Fibroblast of lung (primary cell): ENCODE data around the gene CTSE.

ENCODE experiments used
- CTCF ChIP-seq, 2 donors: IDR thresholded peaks in 1 of 2; conservative IDR thresholded peaks in 1 of 2; 1 replicate in 1 of 2; 2 replicates in 1 of 2; pipeline ENCODE4 v1.5.1; 2011 to 2012; ENCODE audit warnings: low read length in 2 of 2, control low read depth in 1 of 2, inconsistent platforms in 1 of 2, low read depth in 1 of 2, mild to moderate bottlenecking in 1 of 2
- EZH2 ChIP-seq: IDR thresholded peaks from 2 replicates; pipeline ENCODE4 v1.5.1; 2012; ENCODE audit warnings: low read length, control low read depth, mild to moderate bottlenecking; ENCODE audit errors: missing control alignments

GRCh38 chr1:206001476-206001888 lies 22.2 kb downstream of the CTSE start:
- TF ChIP-seq CTCF (conservative IDR thresholded peaks at IDR 0.05 in 1 of 2, IDR thresholded peaks at IDR 0.05 in 1 of 2; ENCODE audit: low read depth in 1 of 2, low read length in 2 of 2): no peak
- no peak for TF ChIP-seq EZH2
